BLaER1 treated with 17β-estradiol and CSF1 and Interleukin-3, amounts not matched to agents 10 nM and 100 nM (cell line): ENCODE data around the gene DLEC1.

ENCODE experiments used
- H3K27ac ChIP-seq, 11 experiments: shearing (Covaris generic); formaldehyde crosslinking; 2 replicates each; pipeline ENCODE4 v1.8.1; 2022
- H3K27me3 ChIP-seq, 11 experiments: shearing (Covaris generic); formaldehyde crosslinking; 2 replicates each; pipeline ENCODE4 v1.8.1; 2022
- H3K36me3 ChIP-seq, 11 experiments: shearing (Covaris generic); formaldehyde crosslinking; 2 replicates each; pipeline ENCODE4 v1.8.1; 2022
- H3K4me1 ChIP-seq, 10 experiments: shearing (Covaris generic); formaldehyde crosslinking; 2 replicates each; pipeline ENCODE4 v1.8.1; 2022
- H3K4me2 ChIP-seq, 11 experiments: shearing (Covaris generic); formaldehyde crosslinking; 2 replicates each; pipeline ENCODE4 v1.8.1; 2022
- H3K4me3 ChIP-seq, 10 experiments: shearing (Covaris generic); formaldehyde crosslinking; 2 replicates each; pipeline ENCODE4 v1.8.1; 2022
- H3K9ac ChIP-seq, 11 experiments: shearing (Covaris generic); formaldehyde crosslinking; 2 replicates each; pipeline ENCODE4 v1.8.1; 2022
- H3K9me3 ChIP-seq, 11 experiments: shearing (Covaris generic); formaldehyde crosslinking; replicated peaks in 1 of 11; 2 replicates each; pipeline ENCODE4 v1.8.1; 2022
- H4K20me1 ChIP-seq, 11 experiments: shearing (Covaris generic); formaldehyde crosslinking; 2 replicates each; pipeline ENCODE4 v1.8.1; 2022
- Cebpa-rat ChIP-seq, 11 experiments: shearing (Covaris generic); IDR thresholded peaks; 2 replicates each; pipeline ENCODE4 v1.8.1; 2022

DLEC1 gene

DNA sequence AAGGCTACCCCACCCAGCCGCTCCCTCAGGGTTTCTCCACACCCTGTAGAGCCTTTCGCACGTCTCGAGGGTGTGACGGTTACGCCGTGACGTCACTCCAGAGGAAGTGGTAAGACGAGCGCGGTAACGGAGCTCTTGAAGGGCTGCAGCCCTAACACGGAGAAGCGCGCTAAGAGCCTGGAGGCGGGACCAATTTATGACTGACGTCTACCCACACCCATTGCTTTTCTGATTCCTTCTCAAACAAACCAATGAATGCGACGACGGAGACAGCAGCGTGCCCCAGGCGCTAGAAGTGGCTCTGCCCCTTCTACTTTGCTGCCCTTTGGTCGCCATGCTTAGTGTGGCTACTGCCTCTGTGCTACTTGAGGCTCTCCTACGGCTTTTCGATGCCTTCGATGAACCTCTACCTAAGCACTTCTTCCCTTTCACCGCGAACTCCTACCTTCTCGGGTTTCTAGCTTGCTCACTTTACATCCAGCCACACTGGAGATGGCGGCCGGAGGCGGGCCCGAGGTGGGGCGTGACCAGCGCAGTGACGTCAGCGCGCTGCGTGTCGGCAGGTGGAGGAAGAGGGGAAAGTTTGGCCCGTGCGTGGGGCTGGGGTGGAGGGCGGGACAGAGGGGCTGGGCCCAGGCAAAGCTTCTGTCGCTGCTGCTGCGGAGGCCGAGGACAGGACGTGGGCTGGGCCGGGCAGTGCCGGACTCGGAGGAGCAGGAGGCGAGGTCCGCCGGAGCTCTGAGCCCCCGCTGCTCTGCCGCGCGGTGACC lies 126.1 kb downstream of the DLEC1 start, which contains the start of gene OXSR1:
Gene OXSR1 (plus strand): TSS at position 586 of the 770 bp plus-strand sequence. CDS start 340 bp downstream, outside the sequence.
- H3K9ac ChIP-seq, result peak within 1 kb of the TSS; percentile 82 to 98 (median 92)
- peaks cover 28 to 57% (median 36%) of the 10 kb centered on the region in 10 experiments for H3K4me1 ChIP-seq
- no peaks in the 10 kb centered on the region; a peak in 1 of 22 replicates for H3K9me3 ChIP-seq
- no peak for TF ChIP-seq Cebpa-rat (IDR thresholded peaks at IDR 0.05)
- H3K36me3 ChIP-seq, result 0 out of 22 replicates have a peak, but pooled peaks cover 0 to 6% (median 0%) of the 10 kb centered on the region in 11 experiments
- H3K27me3 ChIP-seq, result no peaks in the 10 kb centered on the region
- peak within 1 kb of the TSS; percentile 89 to 97 (median 93) for H3K4me3 ChIP-seq
- peak within 1 kb of the TSS; percentile 80 to 99 (median 96) for H3K4me2 ChIP-seq
- H4K20me1 ChIP-seq, result peaks cover 13 to 40% (median 35%) of the 10 kb centered on the region in 11 experiments; a peak in 19 of 22 replicates
- H3K27ac ChIP-seq, result peak within 1 kb of the TSS; percentile 92 to 100 (median 96)

DNA sequence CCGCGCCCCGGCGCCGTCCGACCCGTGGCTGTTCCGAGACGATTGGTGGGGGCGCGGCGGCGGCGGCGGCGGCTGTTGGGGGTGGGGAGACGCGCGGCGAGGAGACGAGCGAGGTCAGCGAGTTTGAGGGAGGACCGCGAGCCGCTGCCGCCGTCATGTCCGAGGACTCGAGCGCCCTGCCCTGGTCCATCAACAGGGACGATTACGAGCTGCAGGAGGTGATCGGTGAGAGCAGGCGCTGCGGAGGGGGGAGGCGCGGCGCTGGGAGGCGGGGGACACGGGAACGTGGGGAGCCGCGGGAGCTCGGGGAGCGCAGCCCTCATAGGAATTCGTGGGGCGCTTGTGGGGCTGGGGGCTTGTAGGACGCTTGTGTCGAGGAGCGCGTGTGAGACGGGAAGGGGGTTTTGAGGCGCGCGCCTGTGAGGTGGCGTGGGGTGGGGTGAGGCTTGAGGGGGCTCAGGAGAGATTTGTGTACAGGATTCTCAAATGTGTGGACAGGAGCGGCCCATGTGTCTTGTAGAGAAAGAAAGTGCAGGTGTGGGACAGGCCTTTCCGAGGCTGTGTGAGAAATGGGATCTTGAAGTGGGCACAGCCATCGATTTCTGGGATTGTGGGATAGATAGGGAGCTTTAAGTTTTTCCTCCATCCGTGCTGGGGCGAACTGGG lies 126.8 kb downstream of the DLEC1 start:
- Histone ChIP-seq H3K9me3 (no peaks in the 10 kb centered on the region; a peak in 1 of 22 replicates), H3K4me2 (peak overlapping the region; percentile 80 to 99 (median 96)), H3K9ac (peak overlapping the region; percentile 82 to 98 (median 92)), H3K4me1 (peaks cover 28 to 61% (median 36%) of the 10 kb centered on the region in 10 experiments), H3K27ac (peak overlapping the region; percentile 92 to 100 (median 96)), H3K27me3 (no peaks in the 10 kb centered on the region), H3K36me3 (peaks cover 0 to 6% (median 0%) of the 10 kb centered on the region in 11 experiments; a peak in 1 of 22 replicates), H4K20me1 (peaks cover 19 to 47% (median 42%) of the 10 kb centered on the region in 11 experiments; a peak in 20 of 22 replicates), H3K4me3 (peak overlapping the region; percentile 89 to 97 (median 93))
- TF ChIP-seq Cebpa-rat (IDR thresholded peaks at IDR 0.05), result no peak

DNA sequence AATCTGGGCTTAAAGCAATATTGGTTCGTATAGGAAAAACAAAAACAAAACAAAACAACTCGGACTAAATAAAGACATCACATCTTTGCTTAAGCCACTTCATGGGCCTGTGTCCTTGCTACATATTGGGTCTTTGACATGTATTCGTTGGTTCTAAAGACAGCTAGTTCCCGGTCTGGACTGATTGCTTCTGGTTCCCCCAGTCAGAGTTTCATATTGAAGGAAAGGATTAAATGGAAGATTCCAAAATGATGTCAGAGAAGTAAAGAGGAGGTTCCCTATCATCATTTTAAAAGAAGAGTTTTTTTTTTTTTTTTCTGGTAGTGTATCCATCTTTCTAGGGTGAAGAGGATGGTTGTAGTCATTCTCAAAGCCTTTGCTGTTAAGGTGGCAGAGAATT lies 128.6 kb downstream of the DLEC1 start:
- no peak overlapping the region for H3K27ac ChIP-seq
- H3K4me3 ChIP-seq, result peak overlapping the region in 4 of 10 experiments; percentile 92 to 96 (median 94); a peak in 10 of 20 replicates
- TF ChIP-seq Cebpa-rat (IDR thresholded peaks at IDR 0.05), result no peak
- no peaks in the 10 kb centered on the region; a peak in 1 of 22 replicates for H3K9me3 ChIP-seq
- H3K9ac ChIP-seq, result peak overlapping the region in 2 of 11 experiments; percentile 95; a peak in 3 of 22 replicates
- no peaks in the 10 kb centered on the region for H3K27me3 ChIP-seq
- H3K4me2 ChIP-seq, result peak overlapping the region; percentile 80 to 99 (median 96)
- peaks cover 28 to 78% (median 36%) of the 10 kb centered on the region in 10 experiments for H3K4me1 ChIP-seq
- peaks cover 30 to 65% (median 57%) of the 10 kb centered on the region in 11 experiments for H4K20me1 ChIP-seq
- peaks cover 0 to 7% (median 0%) of the 10 kb centered on the region in 11 experiments; a peak in 1 of 22 replicates for H3K36me3 ChIP-seq

DNA sequence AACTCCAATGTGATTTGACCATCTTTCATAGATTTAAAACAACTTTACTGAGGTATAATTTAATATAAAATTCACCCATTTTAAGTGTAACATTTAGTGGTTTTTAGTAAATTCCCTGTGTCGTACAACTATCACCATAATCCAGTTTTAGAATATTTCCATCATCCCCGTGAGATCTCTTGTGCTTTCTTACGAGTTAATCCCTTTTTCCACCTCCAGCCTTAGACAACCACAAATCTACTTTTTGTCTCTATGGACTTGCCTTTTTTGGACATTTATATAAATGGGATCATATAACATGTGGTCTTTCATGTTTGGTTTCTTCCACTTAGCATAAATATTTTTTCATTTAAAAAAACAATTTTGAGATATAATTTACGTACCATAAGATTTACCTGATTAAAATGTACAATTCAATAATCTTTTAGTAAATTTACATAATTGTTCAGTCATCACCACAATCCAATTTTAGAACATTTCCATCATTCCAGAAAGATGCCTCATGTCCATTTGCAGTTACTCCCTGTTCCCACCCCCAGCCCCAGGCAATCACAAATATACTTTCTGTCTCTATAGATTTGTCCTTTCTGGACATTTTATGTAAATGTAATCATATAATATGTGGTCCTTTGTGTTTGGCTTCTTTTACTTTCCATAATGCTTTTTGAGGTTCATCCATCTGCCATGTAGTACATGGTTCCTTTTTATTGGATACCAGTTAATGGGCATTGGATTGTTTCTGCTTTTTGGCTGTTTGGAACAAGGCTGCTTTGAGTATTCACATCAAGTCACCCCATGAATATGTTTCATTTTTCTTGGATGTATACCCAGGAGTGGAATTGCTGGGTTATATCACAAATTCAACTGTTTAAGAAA lies 129.4 kb downstream of the DLEC1 start:
- Histone ChIP-seq H3K4me3 (peak overlapping the region in 1 of 10 experiments; percentile 96; a peak in 1 of 20 replicates), H3K4me1 (peaks cover 30 to 80% (median 36%) of the 10 kb centered on the region in 10 experiments), H4K20me1 (peaks cover 38 to 73% (median 65%) of the 10 kb centered on the region in 11 experiments), H3K9me3 (no peaks in the 10 kb centered on the region), H3K9ac (no peak overlapping the region), H3K36me3 (peaks cover 0 to 7% (median 0%) of the 10 kb centered on the region in 11 experiments; a peak in 1 of 22 replicates), H3K27me3 (no peaks in the 10 kb centered on the region), H3K4me2 (peak overlapping the region in 10 of 11 experiments; percentile 80 to 99 (median 95); a peak in 17 of 22 replicates), H3K27ac (peak overlapping the region in 2 of 11 experiments; percentile 41 to 60; a peak in 2 of 22 replicates)
- no peak for TF ChIP-seq Cebpa-rat (IDR thresholded peaks at IDR 0.05)

DNA sequence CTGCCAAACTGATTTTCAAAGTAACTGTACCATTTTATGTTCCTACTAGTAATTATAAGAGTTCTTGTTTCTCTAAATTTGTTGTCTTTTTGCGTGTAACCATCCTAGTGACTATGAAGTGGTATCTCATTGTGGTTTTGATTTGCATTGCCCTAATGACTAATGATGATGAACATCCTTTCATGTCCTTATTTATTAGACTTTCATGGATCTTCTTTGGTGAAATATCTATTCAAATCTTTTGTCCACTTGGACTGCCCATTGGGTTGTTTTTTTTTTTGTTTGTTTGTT lies 130.0 kb downstream of the DLEC1 start:
- Histone ChIP-seq H3K9ac (no peak overlapping the region), H3K9me3 (no peaks in the 10 kb centered on the region), H3K27me3 (no peaks in the 10 kb centered on the region), H3K4me2 (peak overlapping the region in 7 of 11 experiments; percentile 5 to 98 (median 90); a peak in 11 of 22 replicates), H4K20me1 (peaks cover 44 to 79% (median 71%) of the 10 kb centered on the region in 11 experiments), H3K36me3 (peaks cover 0 to 7% (median 0%) of the 10 kb centered on the region in 11 experiments; a peak in 1 of 22 replicates), H3K27ac (peak overlapping the region in 2 of 11 experiments; percentile 41 to 60; a peak in 2 of 22 replicates), H3K4me3 (no peak overlapping the region), H3K4me1 (peaks cover 29 to 79% (median 34%) of the 10 kb centered on the region in 10 experiments)
- TF ChIP-seq Cebpa-rat (IDR thresholded peaks at IDR 0.05), result no peak

DNA sequence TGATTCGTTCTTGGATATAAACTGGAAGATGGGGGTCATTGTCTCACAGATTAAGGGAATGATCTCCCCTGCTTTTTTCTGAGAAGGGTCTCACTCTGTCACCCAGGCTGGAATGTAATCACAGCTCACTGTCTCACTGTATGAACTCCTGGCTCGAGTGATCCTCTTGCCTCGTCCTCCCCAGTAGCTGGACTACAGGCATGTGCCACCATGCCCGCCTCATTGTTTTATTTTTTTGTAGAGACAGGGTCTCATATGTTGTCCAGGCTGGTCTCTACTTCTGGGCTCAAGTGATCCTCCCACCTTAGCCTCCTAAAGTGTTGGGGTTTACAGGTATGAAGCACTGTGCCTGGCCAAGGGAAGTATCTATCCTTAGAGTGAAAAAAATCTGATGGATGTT lies 131.7 kb downstream of the DLEC1 start:
- peaks cover 60 to 96% (median 88%) of the 10 kb centered on the region in 11 experiments for H4K20me1 ChIP-seq
- H3K4me3 ChIP-seq, result no peak overlapping the region

DNA sequence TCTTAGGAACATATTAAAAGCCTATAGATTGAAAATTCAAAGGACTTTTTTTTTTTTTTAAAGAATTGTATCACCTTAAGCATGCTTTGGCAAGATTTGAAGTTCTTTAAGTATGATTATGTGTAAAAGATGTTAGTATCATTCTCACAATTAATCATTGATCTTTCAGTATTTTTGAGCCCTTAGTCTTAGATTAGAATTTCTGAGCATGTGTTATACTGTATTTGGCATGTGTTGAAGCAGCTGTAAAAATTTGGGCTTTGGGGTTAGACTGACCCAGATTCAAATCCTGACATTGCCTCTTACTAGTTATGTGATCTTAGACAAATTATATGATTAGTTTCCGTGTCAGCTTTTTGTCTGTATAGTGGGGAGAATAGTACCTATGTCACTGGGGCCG lies 132.6 kb downstream of the DLEC1 start:
- Histone ChIP-seq H3K9me3 (no peaks in the 10 kb centered on the region), H4K20me1 (peaks cover 62 to 100% (median 90%) of the 10 kb centered on the region in 11 experiments), H3K36me3 (peaks cover 0 to 7% (median 0%) of the 10 kb centered on the region in 11 experiments; a peak in 1 of 22 replicates), H3K4me1 (peaks cover 16 to 91% (median 22%) of the 10 kb centered on the region in 10 experiments), H3K27me3 (no peaks in the 10 kb centered on the region), H3K4me3 (no peak overlapping the region), H3K9ac (no peak overlapping the region), H3K27ac (no peak overlapping the region), H3K4me2 (peak overlapping the region in 1 of 11 experiments; percentile 41; a peak in 1 of 22 replicates)
- no peak for TF ChIP-seq Cebpa-rat (IDR thresholded peaks at IDR 0.05)

More for the DNA sequence above, 131.7 kb downstream of the DLEC1 start:
- TF ChIP-seq Cebpa-rat (IDR thresholded peaks at IDR 0.05), result no peak
- no peak overlapping the region for H3K27ac ChIP-seq
- H3K4me1 ChIP-seq, result peaks cover 22 to 92% (median 28%) of the 10 kb centered on the region in 10 experiments
- H3K9me3 ChIP-seq, result no peaks in the 10 kb centered on the region
- peak overlapping the region in 2 of 11 experiments; percentile 2 to 18; a peak in 3 of 22 replicates for H3K4me2 ChIP-seq
- no peaks in the 10 kb centered on the region for H3K27me3 ChIP-seq
- peaks cover 0 to 7% (median 0%) of the 10 kb centered on the region in 11 experiments; a peak in 1 of 22 replicates for H3K36me3 ChIP-seq
- H3K9ac ChIP-seq, result no peak overlapping the region
